IMR-90 (cell line): ENCODE measurements around the gene ZMYND11. TPM values are rescaled to one million over a fixed set of nuclear protein-coding genes. Genes with fewer than 3 reads are reported as not detected.

Source experiments
- ATAC-seq: fragments of 200-7000 bp; cut with Tn5 transposase; 2 replicates; pipeline ENCODE4 v1.9.1; 2020; ENCODE audit warnings: low read depth, mild to moderate bottlenecking, moderate library complexity
- BruUV-seq: library from RNA; stranded (reverse); fragments of 400-500 nt; replicated peaks from 2 replicates; lab custom pipeline; 2021; lab: Mats Ljungman, UMichigan
- CTCF ChIA-PET: fragments of 300-600 bp; formaldehyde crosslinking; extraction: SDS; loops from one replicate; lab custom pipeline; 2021; ENCODE audit warnings: antibody characterized with exemption; lab: Yijun Ruan, JAX
- POLR2A ChIA-PET: fragments of 300-600 bp; sonication (Branson Sonifier 250); formaldehyde crosslinking; loops from one replicate; lab custom pipeline; 2022; ENCODE audit warnings: antibody characterized with exemption; ENCODE audit not compliant: unreplicated experiment; lab: Charles Lee
- DNase-seq: peaks from one replicate; pipeline ENCODE4 v3.0.0; 2013
- H2AFZ ChIP-seq: replicated peaks from 2 replicates; pipeline ENCODE3; 2013; ENCODE audit warnings: low read length, mild to moderate bottlenecking; ENCODE audit not compliant: poor library complexity
- H2AK5ac ChIP-seq: 2 replicates; pipeline ENCODE4 v1.6.1; 2013; ENCODE audit warnings: low read depth, low read length, inconsistent platforms
- H2AK9ac ChIP-seq: replicated peaks from 2 replicates; pipeline ENCODE3; 2013; ENCODE audit warnings: mild to moderate bottlenecking, low read depth, low read length, moderate library complexity; ENCODE audit not compliant: poor library complexity
- H2BK120ac ChIP-seq: 2 replicates; pipeline ENCODE4 v1.6.1; 2013; ENCODE audit warnings: low read depth, low read length, inconsistent platforms
- H2BK15ac ChIP-seq: 3 replicates; pipeline ENCODE4 v1.6.1; 2013; ENCODE audit warnings: low read depth, low read length, inconsistent platforms
- H2BK20ac ChIP-seq: 2 replicates; pipeline ENCODE4 v1.6.1; 2013; ENCODE audit warnings: low read depth, mild to moderate bottlenecking, inconsistent platforms, low read length, moderate library complexity
- H2BK5ac ChIP-seq: 2 replicates; pipeline ENCODE4 v1.6.1; 2013; ENCODE audit warnings: mild to moderate bottlenecking, low read depth, low read length, inconsistent platforms; ENCODE audit not compliant: poor library complexity, severe bottlenecking
- H3K14ac ChIP-seq: replicated peaks from 2 replicates; pipeline ENCODE4 v1.6.1; 2013; ENCODE audit warnings: low read depth, low read length, inconsistent platforms
- H3K18ac ChIP-seq: 2 replicates; pipeline ENCODE4 v1.6.1; 2013; ENCODE audit warnings: low read depth, low read length, control low read depth
- H3K23ac ChIP-seq: 2 replicates; pipeline ENCODE4 v1.6.1; 2013; ENCODE audit warnings: low read depth, low read length, inconsistent platforms
- H3K27ac ChIP-seq: 2 replicates; pipeline ENCODE4 v1.5.1; 2013; ENCODE audit warnings: mild to moderate bottlenecking, control low read depth, low read length; ENCODE audit not compliant: insufficient read depth
- H3K27me3 ChIP-seq: 2 replicates; pipeline ENCODE4 v1.6.1; 2013; ENCODE audit warnings: low read length; ENCODE audit not compliant: control insufficient read depth, insufficient read depth
- H3K36me3 ChIP-seq: 2 replicates; pipeline ENCODE4 v1.6.1; 2013; ENCODE audit warnings: low read length, mixed read lengths; ENCODE audit not compliant: control insufficient read depth, insufficient read depth
- H3K4ac ChIP-seq: 2 replicates; pipeline ENCODE4 v1.6.1; 2013; ENCODE audit warnings: low read depth, low read length, inconsistent platforms
- H3K4me1 ChIP-seq: 2 replicates; pipeline ENCODE4 v1.6.1; 2013; ENCODE audit warnings: low read length, mixed read lengths; ENCODE audit not compliant: control insufficient read depth, insufficient read depth
- H3K4me2 ChIP-seq: 2 replicates; pipeline ENCODE4 v1.6.1; 2013; ENCODE audit warnings: low read depth, mild to moderate bottlenecking, control low read depth, low read length, moderate library complexity
- H3K4me3 ChIP-seq: 2 replicates; pipeline ENCODE4 v1.5.1; 2013; ENCODE audit warnings: low read depth, mild to moderate bottlenecking, control low read depth, low read length, moderate library complexity; ENCODE audit not compliant: insufficient read depth
- H3K56ac ChIP-seq: 2 replicates; pipeline ENCODE4 v1.6.1; 2013; ENCODE audit warnings: low read length, inconsistent platforms; ENCODE audit not compliant: insufficient read depth; ENCODE audit errors: extremely low read depth
- H3K79me1 ChIP-seq, 2 experiments: 2 replicates each; pipeline ENCODE4 v1.6.1; 2013; ENCODE audit warnings: low read length in 2 of 2, inconsistent platforms in 1 of 2, low read depth in 1 of 2
- H3K9ac ChIP-seq: 2 replicates; pipeline ENCODE4 v1.6.1; 2013; ENCODE audit warnings: low read depth, low read length, control low read depth
- H3K9me1 ChIP-seq: 2 replicates; pipeline ENCODE4 v1.6.1; 2013; ENCODE audit warnings: low read length, inconsistent platforms; ENCODE audit not compliant: insufficient read depth
- H3K9me3 ChIP-seq: 2 replicates; pipeline ENCODE4 v1.6.1; 2013; ENCODE audit warnings: low read length; ENCODE audit not compliant: control insufficient read depth, insufficient read depth
- H4K20me1 ChIP-seq: 2 replicates; pipeline ENCODE4 v1.6.1; 2013; ENCODE audit warnings: low read length, inconsistent platforms; ENCODE audit not compliant: insufficient read depth
- H4K5ac ChIP-seq: 2 replicates; pipeline ENCODE4 v1.6.1; 2013; ENCODE audit warnings: mild to moderate bottlenecking, low read depth, low read length, control low read depth
- H4K8ac ChIP-seq, 2 experiments: 2 replicates each; pipeline ENCODE4 v1.6.1; 2013; ENCODE audit warnings: low read depth in 2 of 2, low read length in 2 of 2, control low read depth in 1 of 2, inconsistent platforms in 1 of 2
- H4K91ac ChIP-seq: 2 replicates; pipeline ENCODE4 v1.6.1; 2013; ENCODE audit warnings: low read depth, low read length, inconsistent platforms; ENCODE audit not compliant: insufficient read depth
- CHD1 ChIP-seq: IDR thresholded peaks from 2 replicates; pipeline ENCODE4 v1.6.1; 2012; ENCODE audit warnings: low read depth, low read length, improper control_type of control experiment
- MAZ ChIP-seq: IDR thresholded peaks from 2 replicates; pipeline ENCODE4 v1.6.1; 2012; ENCODE audit warnings: low read depth, mild to moderate bottlenecking, low read length, improper control_type of control experiment, moderate library complexity, borderline replicate concordance
- MXI1 ChIP-seq: IDR thresholded peaks from 2 replicates; pipeline ENCODE4 v1.6.1; 2012; ENCODE audit warnings: low read depth, mild to moderate bottlenecking, low read length, moderate library complexity, borderline replicate concordance
- POLR2A ChIP-seq: IDR thresholded peaks from 2 replicates; pipeline ENCODE4 v1.6.1; 2012; ENCODE audit warnings: mild to moderate bottlenecking, low read depth, low read length
- WGBS, 2 experiments: methylation state at CpG; one replicate each; pipeline versions ENCODE4 v1.1.5 to v1.1.7; 2013; ENCODE audit warnings: missing lambda C conversion rate in 2 of 2; ENCODE audit not compliant: insufficient read length in 1 of 2; ENCODE audit errors: extremely low coverage in 2 of 2; 5-methylcytosine and 5-hydroxymethylcytosine counted together
- dilution Hi-C: fragments of 300-500 bp; cut with HindIII; formaldehyde crosslinking; loops from one replicate; pipeline ENCODE4 v1.14.3; 2018; ENCODE audit warnings: low sequenced_read_pairs; ENCODE audit not compliant: unreplicated experiment
- in situ Hi-C: fragments of 300-500 bp; cut with MboI; formaldehyde crosslinking; loops from 3 replicates; pipeline ENCODE4 v1.14.3; 2019; ENCODE audit warnings: low sequenced_read_pairs, inconsistent platforms, mixed read lengths
- intact Hi-C: fragments of 100-400 bp; cut with micrococcal nuclease; formaldehyde crosslinking; loops from 2 replicates; pipeline ENCODE4 v1.10.0; 2022
- polyA plus RNA-seq, 3 experiments: library from polyadenylated mRNA; depleted of rRNA; stranded (reverse); fragments of >200 nt; gene quantifications; 2 replicates each; pipeline ENCODE4 v1.2.3, GENCODE V29; 2012; ENCODE audit warnings: low replicate concordance in 1 of 3
- total RNA-seq: library from RNA; depleted of rRNA; stranded (reverse); fragments of >200 nt; gene quantifications from 2 replicates; pipeline ENCODE4 v1.2.3, GENCODE V29; 2012
- TF ChIP-seq, protein P1 (sequence below): fragments of 150-350 bp; IDR thresholded peaks from 2 replicates; pipeline ENCODE4 v1.6.1; 2017; ENCODE audit warnings: mild to moderate bottlenecking, antibody characterized with exemption, low read length, low read depth

The ZMYND11 gene
- total and polyA plus RNA-seq, 2 of the 4 experiments (the other 2 are of a cell fraction): 39.5 to 72.2 TPM

DNA sequence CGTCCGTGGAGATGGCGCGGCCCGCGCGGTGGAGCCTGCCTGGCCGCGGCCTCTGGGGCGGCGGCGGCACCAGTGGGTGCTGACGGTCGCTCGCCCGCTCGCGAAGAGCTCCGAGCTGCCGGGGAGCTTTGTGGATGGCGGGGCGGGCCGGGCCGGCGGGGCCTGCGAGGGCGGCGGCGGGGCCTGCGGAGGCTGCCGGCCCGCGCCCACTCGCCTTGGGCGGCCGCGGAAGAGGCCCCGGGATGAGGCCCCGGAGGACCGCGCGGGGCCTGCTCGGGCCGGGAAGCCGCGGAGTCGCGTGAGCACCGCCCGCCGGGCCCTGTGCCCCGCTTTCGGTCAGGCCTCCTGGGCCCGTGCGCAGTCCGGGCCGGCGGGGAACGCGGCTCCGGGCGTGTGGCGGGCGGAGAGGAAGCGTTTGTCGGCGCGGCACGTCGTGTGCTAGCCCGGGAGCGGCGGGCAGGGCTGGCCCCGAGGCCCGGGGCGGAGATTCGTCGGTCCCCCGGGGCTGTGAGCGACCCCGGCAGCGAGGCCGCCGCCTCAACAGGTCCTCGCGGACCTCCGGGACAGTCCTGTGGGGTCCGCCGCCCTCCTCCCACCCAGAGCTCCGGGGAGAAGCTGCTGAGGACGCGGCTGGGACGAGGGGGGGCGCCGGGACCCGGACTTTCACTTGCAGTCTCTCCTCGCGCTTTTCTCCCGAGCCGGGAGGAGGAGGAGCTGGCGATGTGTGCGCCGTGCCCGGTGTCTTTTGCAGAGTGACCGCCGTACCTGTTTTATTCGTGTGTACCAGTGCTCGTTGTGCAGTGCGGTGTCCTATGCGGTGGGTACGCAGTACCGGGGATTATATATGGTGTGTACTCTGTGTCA lies 578 bp downstream of the ZMYND11 start:
- Histone ChIP-seq H2BK120ac (peak overlapping the region; percentile 10; the same call in 1 of the 2 replicates), H3K79me1 (peaks cover 18 to 54% of the 10 kb centered on the region in 2 experiments), H2BK20ac (no peak overlapping the region), H3K27me3 (no peaks in the 10 kb centered on the region), H4K91ac (no peak overlapping the region; the same call in 1 of the 2 replicates), H3K56ac (peak overlapping the region; percentile 36; the same call in 1 of the 2 replicates), H3K27ac (peak overlapping the region; percentile 96), H2AFZ (peak overlapping the region; percentile 90), H4K20me1 (peaks cover 45% of the 10 kb centered on the region), H2BK5ac (peak overlapping the region; percentile 99), H2AK9ac (peak overlapping the region; percentile 92), H3K9me3 (no peaks in the 10 kb centered on the region), H3K36me3 (no peaks in the 10 kb centered on the region), H3K4me1 (peaks cover 14% of the 10 kb centered on the region), H2AK5ac (peak overlapping the region; percentile 67), H3K4ac (peak overlapping the region; percentile 90), H3K23ac (peak overlapping the region; percentile 99), H3K14ac (peak overlapping the region; percentile 92), H4K8ac (peak overlapping the region; percentile 2 to 41; a peak in 2 of 4 replicates), H2BK15ac (0 out of 3 replicates have a peak overlapping the region, but pooled peaks have one; percentile 54), H3K4me2 (peak overlapping the region; percentile 81), H3K4me3 (peak overlapping the region; percentile 72), H4K5ac (peak overlapping the region; percentile 30), H3K9me1 (peaks cover 7% of the 10 kb centered on the region), H3K18ac (peak overlapping the region; percentile 19), H3K9ac (peak overlapping the region; percentile 98)
- dilution Hi-C loops (no loop called here), in situ Hi-C loops (no loop called here), intact Hi-C loops (no loop called here)
- CTCF ChIA-PET: interaction anchor here (0.6 kb wide), 1 partner anchor 443 kb away, joined by 3 read pairs; no protein-coding TSS in a partner anchor
- 0% methylated on average over 54 of the region's 112 CpGs; no CpG with 5 or more reads in 1 of the 2 experiments for WGBS, 2 experiments
- ATAC-seq: peak; percentile 22
- DNase-seq: peak; percentile 43
- POLR2A ChIA-PET: interaction anchor here (0.6 kb wide), 1 partner anchor 19 kb away, joined by 6 read pairs; no protein-coding TSS in a partner anchor
- TF ChIP-seq MXI1: peak; percentile 13; the same call in 1 of the 2 replicates
- TF ChIP-seq MAZ: peak; percentile 3; the same call in 1 of the 2 replicates
- TF ChIP-seq CHD1: peak; percentile 95
- peak; percentile 64; the same call in 1 of the 2 replicates for TF ChIP-seq POLR2A
- TF ChIP-seq, protein P1, sequence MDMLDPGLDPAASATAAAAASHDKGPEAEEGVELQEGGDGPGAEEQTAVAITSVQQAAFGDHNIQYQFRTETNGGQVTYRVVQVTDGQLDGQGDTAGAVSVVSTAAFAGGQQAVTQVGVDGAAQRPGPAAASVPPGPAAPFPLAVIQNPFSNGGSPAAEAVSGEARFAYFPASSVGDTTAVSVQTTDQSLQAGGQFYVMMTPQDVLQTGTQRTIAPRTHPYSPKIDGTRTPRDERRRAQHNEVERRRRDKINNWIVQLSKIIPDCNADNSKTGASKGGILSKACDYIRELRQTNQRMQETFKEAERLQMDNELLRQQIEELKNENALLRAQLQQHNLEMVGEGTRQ: no peak
- no TSS peak for BruUV-seq
